ENCODE data around the gene GTPBP4.
"Not testable (repeated sequence)": the region's sequence is repeated elsewhere in the genome, so short reads cannot be mapped to it uniquely, and the experiment has no call there.

Gene GTPBP4

GRCh38 chr10:992871-993270 lies 4.6 kb downstream of the GTPBP4 start:
- peak; percentile 85 for DNase-seq

GRCh38 chr10:994836-995558 lies 6.8 kb downstream of the GTPBP4 start:
- DNase-seq = no peak

GRCh38 chr10:995559-995926 lies 7.3 kb downstream of the GTPBP4 start:
- no peak for DNase-seq

- no peak for DNase-seq
These were observed 7.8 kb downstream of the GTPBP4 start for GRCh38 chr10:996031-996430.

- DNase-seq = no peak
These were observed 9.2 kb downstream of the GTPBP4 start for GRCh38 chr10:997266-998022.

GRCh38 chr10:1002425-1003006 lies 14.3 kb downstream of the GTPBP4 start:
- DNase-seq = no peak

- DNase-seq = no peak
These were observed 15.8 kb downstream of the GTPBP4 start for GRCh38 chr10:1003884-1004670.

GRCh38 chr10:1006573-1006972 lies 18.3 kb downstream of the GTPBP4 start:
- no peak for DNase-seq

GRCh38 chr10:1007583-1007982 lies 19.3 kb downstream of the GTPBP4 start:
- no peak for DNase-seq

- DNase-seq = no peak
These were observed 20.8 kb downstream of the GTPBP4 start for GRCh38 chr10:1009071-1009494.

- not testable (repeated sequence) for DNase-seq
These were observed 21.7 kb downstream of the GTPBP4 start for GRCh38 chr10:1009947-1010346.

GRCh38 chr10:1010703-1011102 lies 22.5 kb downstream of the GTPBP4 start:
- DNase-seq = no peak

- no peak for DNase-seq
These were observed 23.5 kb downstream of the GTPBP4 start for GRCh38 chr10:1011696-1012095.

GRCh38 chr10:1015688-1016087 lies 27.5 kb downstream of the GTPBP4 start:
- DNase-seq = no peak

- no peak for DNase-seq
These were observed 31.1 kb downstream of the GTPBP4 start for GRCh38 chr10:1019362-1019761.

GRCh38 chr10:1020460-1020859 lies 32.2 kb downstream of the GTPBP4 start:
- DNase-seq = no peak

GRCh38 chr10:1020958-1021357 lies 32.7 kb downstream of the GTPBP4 start:
- no peak for DNase-seq

GRCh38 chr10:1022413-1022812 lies 34.2 kb downstream of the GTPBP4 start:
- DNase-seq = no peak

GRCh38 chr10:1024103-1024502 lies 35.9 kb downstream of the GTPBP4 start:
- DNase-seq = no peak

GRCh38 chr10:1025683-1026082 lies 37.4 kb downstream of the GTPBP4 start, which contains the start of gene IDI2:
IDI2 (minus strand) TSS chr10:1025859; CDS start chr10:1024723, 1,136 bp downstream.
- no peak for DNase-seq

- DNase-seq = no peak
These were observed 38.3 kb downstream of the GTPBP4 start for GRCh38 chr10:1026578-1026977.

- no peak for DNase-seq
These were observed 41.6 kb downstream of the GTPBP4 start for GRCh38 chr10:1029838-1030237.

- no peak for DNase-seq
These were observed 45.4 kb downstream of the GTPBP4 start for GRCh38 chr10:1033601-1034000.
